Ishikawa (cell line): ENCODE data around the gene PTCH1.

Source experiments
- RAD21 ChIP-seq: IDR thresholded peaks from 2 replicates; pipeline ENCODE4 v1.6.1; 2012; ENCODE audit warnings: low read depth
- TF ChIP-seq, protein P1 (sequence below): IDR thresholded peaks from 2 replicates; pipeline ENCODE4 v1.6.1; 2012; ENCODE audit warnings: low read depth, mild to moderate bottlenecking

- TF ChIP-seq, protein P1, sequence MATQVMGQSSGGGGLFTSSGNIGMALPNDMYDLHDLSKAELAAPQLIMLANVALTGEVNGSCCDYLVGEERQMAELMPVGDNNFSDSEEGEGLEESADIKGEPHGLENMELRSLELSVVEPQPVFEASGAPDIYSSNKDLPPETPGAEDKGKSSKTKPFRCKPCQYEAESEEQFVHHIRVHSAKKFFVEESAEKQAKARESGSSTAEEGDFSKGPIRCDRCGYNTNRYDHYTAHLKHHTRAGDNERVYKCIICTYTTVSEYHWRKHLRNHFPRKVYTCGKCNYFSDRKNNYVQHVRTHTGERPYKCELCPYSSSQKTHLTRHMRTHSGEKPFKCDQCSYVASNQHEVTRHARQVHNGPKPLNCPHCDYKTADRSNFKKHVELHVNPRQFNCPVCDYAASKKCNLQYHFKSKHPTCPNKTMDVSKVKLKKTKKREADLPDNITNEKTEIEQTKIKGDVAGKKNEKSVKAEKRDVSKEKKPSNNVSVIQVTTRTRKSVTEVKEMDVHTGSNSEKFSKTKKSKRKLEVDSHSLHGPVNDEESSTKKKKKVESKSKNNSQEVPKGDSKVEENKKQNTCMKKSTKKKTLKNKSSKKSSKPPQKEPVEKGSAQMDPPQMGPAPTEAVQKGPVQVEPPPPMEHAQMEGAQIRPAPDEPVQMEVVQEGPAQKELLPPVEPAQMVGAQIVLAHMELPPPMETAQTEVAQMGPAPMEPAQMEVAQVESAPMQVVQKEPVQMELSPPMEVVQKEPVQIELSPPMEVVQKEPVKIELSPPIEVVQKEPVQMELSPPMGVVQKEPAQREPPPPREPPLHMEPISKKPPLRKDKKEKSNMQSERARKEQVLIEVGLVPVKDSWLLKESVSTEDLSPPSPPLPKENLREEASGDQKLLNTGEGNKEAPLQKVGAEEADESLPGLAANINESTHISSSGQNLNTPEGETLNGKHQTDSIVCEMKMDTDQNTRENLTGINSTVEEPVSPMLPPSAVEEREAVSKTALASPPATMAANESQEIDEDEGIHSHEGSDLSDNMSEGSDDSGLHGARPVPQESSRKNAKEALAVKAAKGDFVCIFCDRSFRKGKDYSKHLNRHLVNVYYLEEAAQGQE = no peak
- no peak for TF ChIP-seq RAD21
Measured at GRCh38 chr9:95444160-95444559, 72.6 kb downstream of the PTCH1 start.
